Left lung (tissue), 10 donors: ENCODE measurements around the gene RASA2. TPM values are rescaled to one million over a fixed set of nuclear protein-coding genes. Genes with fewer than 3 reads are reported as not detected.

Experiments used
- ATAC-seq: fragments of 200-7000 bp; cut with Tn5 transposase; one replicate; pipeline ENCODE4 v1.9.1; 2020; ENCODE audit warnings: moderate library complexity
- DNase-seq, 4 donors: peaks; one replicate each; pipeline ENCODE4 v3.0.0-alpha.2; 2013 to 2020
- H3K27ac ChIP-seq, 2 donors: fragments of 200-600 bp; sonication (generic) in 1 of 2; one replicate each; pipeline versions ENCODE4 v1.5.0 to v1.8.0; 2020 to 2021
- H3K27me3 ChIP-seq, 2 donors: fragments of 200-600 bp; sonication (generic) in 1 of 2; one replicate each; pipeline versions ENCODE4 v1.5.0 to v1.8.0; 2020 to 2021
- H3K36me3 ChIP-seq, 2 donors: fragments of 200-600 bp; sonication (generic) in 1 of 2; one replicate each; pipeline versions ENCODE4 v1.5.0 to v1.8.0; 2020 to 2021
- H3K4me1 ChIP-seq, 2 donors: fragments of 200-600 bp; one replicate each; pipeline ENCODE4 v1.8.0; 2021
- H3K4me3 ChIP-seq, 2 donors: fragments of 200-600 bp; sonication (generic) in 1 of 2; one replicate each; pipeline versions ENCODE4 v1.5.0 to v1.8.0; 2020 to 2021; ENCODE audit warnings: mild to moderate bottlenecking in 1 of 2
- H3K9me3 ChIP-seq, 2 donors: fragments of 200-600 bp; sonication (generic) in 1 of 2; one replicate each; pipeline versions ENCODE4 v1.5.0 to v1.8.0; 2020 to 2021
- CTCF ChIP-seq, 2 donors: fragments of 200-600 bp; sonication (generic) in 1 of 2; IDR thresholded peaks; one replicate each; pipeline versions ENCODE4 v1.5.0 to v1.8.0; 2021; ENCODE audit warnings: antibody characterized with exemption in 2 of 2
- intact Hi-C, 2 donors: fragments of 100-400 bp; cut with DNase I; formaldehyde crosslinking; loops; one replicate each; pipeline versions ENCODE4 v1.11.2 to v1.14.2; 2022
- polyA plus RNA-seq, 6 donors: library from polyadenylated mRNA; unstranded; fragments of 120-200 nt; gene quantifications; one replicate each; pipeline ENCODE4 v1.2.1, GENCODE V29; 2013; ENCODE audit not compliant: insufficient read length in 6 of 6
- total RNA-seq, 2 donors: library from RNA; stranded (reverse); fragmentation: NEBNext Ultra II Directional; extraction: Animal tissue kit (Norgen Biotek cat#: 25700); gene quantifications; one replicate each; pipeline ENCODE4 v1.2.1, GENCODE V29; 2021
- donor health status: DM: no; HTN: yes; CAD: no.
- donor health status: DM: no; HTN: no; CAD: no.

The RASA2 gene
- total and polyA plus RNA-seq, 8 donors = 17.2 to 29.3 (median 25.2) TPM

DNA sequence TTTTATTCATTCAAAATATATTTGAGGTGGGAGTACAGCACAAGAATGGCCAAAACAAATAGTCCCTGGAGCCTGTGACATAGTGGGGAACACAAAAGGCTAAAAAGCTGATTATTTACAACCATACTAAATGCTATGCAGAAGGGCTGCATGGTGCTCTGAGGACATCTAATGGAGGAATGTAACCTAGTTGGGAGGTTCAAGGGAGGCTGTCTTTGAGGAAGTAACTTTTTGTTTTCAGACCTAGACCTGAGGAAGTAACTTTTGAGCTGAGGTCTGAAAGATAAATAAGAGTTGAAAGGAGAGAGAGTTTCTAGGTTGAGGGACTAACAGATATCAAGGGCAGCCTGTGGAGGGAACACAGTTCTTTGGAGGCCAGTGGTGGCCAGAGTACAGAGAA is 34.8 kb upstream of the RASA2 start:
- Histone ChIP-seq H3K4me1 (peaks cover 8 to 18% of the 10 kb centered on the region in 2 donors), H3K27ac (peak overlapping the region in 1 of 2 donors; percentile 62), H3K4me3 (no peak overlapping the region), H3K36me3 (peaks cover 0 to 4% of the 10 kb centered on the region in 2 donors), H3K27me3 (no peaks in the 10 kb centered on the region), H3K9me3 (no peaks in the 10 kb centered on the region)
- intact Hi-C loops = loop anchor here (5.0 to 10.0 kb wide), 2 partner anchors 90 to 147 kb away; no protein-coding TSS in a partner anchor
- DNase-seq = peak in 2 of 4 donors; percentile 46 to 73
- TF ChIP-seq CTCF (IDR thresholded peaks at IDR 0.05) = peak; percentile 33 to 54
- ATAC-seq = peak; percentile 77

- Histone ChIP-seq H3K9me3 (no peaks in the 10 kb centered on the region), H3K27ac (peak overlapping the region in 1 of 2 donors; percentile 62), H3K4me3 (no peak overlapping the region), H3K27me3 (no peaks in the 10 kb centered on the region), H3K4me1 (peaks cover 8 to 18% of the 10 kb centered on the region in 2 donors), H3K36me3 (no peaks in the 10 kb centered on the region)
- intact Hi-C loops = loop anchor here (5.0 to 10.0 kb wide), 2 partner anchors 90 to 148 kb away; no protein-coding TSS in a partner anchor
- no peak for TF ChIP-seq CTCF (IDR thresholded peaks at IDR 0.05)
- ATAC-seq (no peak), DNase-seq (no peak)
These were observed 34.1 kb upstream of the RASA2 start for GRCh38 chr3:141452773-141453172.

- no peak overlapping the region for H3K4me3 ChIP-seq
- peaks cover 8 to 18% of the 10 kb centered on the region in 2 donors for H3K4me1 ChIP-seq
- ATAC-seq = no peak
- intact Hi-C loops = loop anchor here (5.0 to 10.0 kb wide), 2 partner anchors 92 to 149 kb away; no protein-coding TSS in a partner anchor
- H3K36me3 ChIP-seq = no peaks in the 10 kb centered on the region
- H3K9me3 ChIP-seq = no peaks in the 10 kb centered on the region
- no peak for DNase-seq
- H3K27ac ChIP-seq = no peak overlapping the region
- no peaks in the 10 kb centered on the region for H3K27me3 ChIP-seq
- no peak for TF ChIP-seq CTCF (IDR thresholded peaks at IDR 0.05)
These were observed 32.8 kb upstream of the RASA2 start for GRCh38 chr3:141454054-141454453.

- Histone ChIP-seq H3K4me3 (no peak overlapping the region), H3K27ac (no peak overlapping the region), H3K9me3 (no peaks in the 10 kb centered on the region), H3K4me1 (peaks cover 8 to 18% of the 10 kb centered on the region in 2 donors), H3K36me3 (no peaks in the 10 kb centered on the region), H3K27me3 (no peaks in the 10 kb centered on the region)
- intact Hi-C loops = loop anchor here (5.0 to 10.0 kb wide), 3 partner anchors 93 to 150 kb away; no protein-coding TSS in a partner anchor
- peak; percentile 86 for ATAC-seq
- TF ChIP-seq CTCF (IDR thresholded peaks at IDR 0.05) = peak; percentile 49 to 70
- DNase-seq = peak in 1 of 4 donors; percentile 58
These were observed 31.8 kb upstream of the RASA2 start for GRCh38 chr3:141454906-141455602.

- no peak for TF ChIP-seq CTCF (IDR thresholded peaks at IDR 0.05)
- ATAC-seq = peak; percentile 5
These were observed 31.1 kb upstream of the RASA2 start for GRCh38 chr3:141455603-141456300.

More at GRCh38 chr3:141455603-141456300, 31.1 kb upstream of the RASA2 start:
- Histone ChIP-seq H3K4me1 (peaks cover 8 to 18% of the 10 kb centered on the region in 2 donors), H3K36me3 (no peaks in the 10 kb centered on the region), H3K9me3 (no peaks in the 10 kb centered on the region), H3K27ac (peak overlapping the region in 1 of 2 donors; percentile 23), H3K4me3 (no peak overlapping the region), H3K27me3 (no peaks in the 10 kb centered on the region)
- intact Hi-C loops = loop anchor here (5.0 to 10.0 kb wide), 2 partner anchors 148 to 151 kb away; no protein-coding TSS in a partner anchor
- no peak for DNase-seq
